Progenitor cell of endocrine pancreas (in vitro differentiated cells): ENCODE data around the gene ZNF157. TPM values are rescaled to one million over a fixed set of nuclear protein-coding genes. Genes with fewer than 3 reads are reported as not detected.

Source experiments
- DNase-seq: peaks from one replicate; pipeline ENCODE4 v3.0.0; 2021; ENCODE audit warnings: low spot score; ENCODE audit not compliant: unreplicated experiment
- H3K27ac Mint-ChIP-seq: 2 replicates; pipeline ENCODE4 v1.8.0; 2021; ENCODE audit warnings: mild to moderate bottlenecking, moderate library complexity, mixed read lengths
- H3K27me3 Mint-ChIP-seq: 2 replicates; pipeline ENCODE4 v1.8.0; 2021; ENCODE audit warnings: mixed read lengths
- H3K36me3 Mint-ChIP-seq: 2 replicates; pipeline ENCODE4 v1.8.0; 2022; ENCODE audit warnings: mixed read lengths; ENCODE audit not compliant: insufficient read depth
- H3K4me1 Mint-ChIP-seq: 2 replicates; pipeline ENCODE4 v1.8.0; 2021; ENCODE audit warnings: low read depth, mixed read lengths
- H3K4me3 Mint-ChIP-seq: 2 replicates; pipeline ENCODE4 v1.8.0; 2021; ENCODE audit warnings: low read depth, mild to moderate bottlenecking, moderate library complexity, mixed read lengths
- H3K9me3 Mint-ChIP-seq: 2 replicates; pipeline ENCODE4 v1.8.0; 2021; ENCODE audit warnings: low read depth, mixed read lengths
- total RNA-seq: library from RNA; stranded (reverse); gene quantifications from 2 replicates; pipeline ENCODE4 v1.2.1, GENCODE V29; 2021
- TF ChIP-seq, protein P1 (sequence below): fragments of 200-600 bp; sonication (generic); IDR thresholded peaks from one replicate; pipeline ENCODE4 v1.5.0; 2021; ENCODE audit warnings: antibody characterized with exemption, mild to moderate bottlenecking; ENCODE audit not compliant: unreplicated experiment

The ZNF157 gene
- total RNA-seq, 1 donor from 2014 or later = 2.0 TPM

DNA sequence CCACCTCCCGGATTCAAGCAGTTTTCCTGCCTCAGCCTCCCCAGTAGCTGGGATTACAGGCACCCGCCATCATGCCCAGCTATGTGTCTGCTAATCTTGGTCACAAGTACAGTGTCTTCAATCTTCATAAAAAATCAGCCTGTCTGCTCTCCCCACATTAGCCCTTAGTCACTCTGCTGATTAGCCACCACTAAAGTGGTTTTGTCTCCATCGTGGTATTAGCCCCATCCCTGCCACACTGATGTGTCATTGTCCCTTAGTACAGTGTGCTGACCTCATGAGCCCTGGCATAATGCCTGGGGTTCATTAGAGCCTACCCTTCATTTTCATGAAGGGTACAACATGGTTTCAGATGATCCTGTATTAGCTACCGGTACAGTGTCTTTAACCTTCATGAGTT lies 49.9 kb downstream of the ZNF157 start:
- H3K4me3 Mint-ChIP-seq = no peak overlapping the region
- TF ChIP-seq, protein P1, sequence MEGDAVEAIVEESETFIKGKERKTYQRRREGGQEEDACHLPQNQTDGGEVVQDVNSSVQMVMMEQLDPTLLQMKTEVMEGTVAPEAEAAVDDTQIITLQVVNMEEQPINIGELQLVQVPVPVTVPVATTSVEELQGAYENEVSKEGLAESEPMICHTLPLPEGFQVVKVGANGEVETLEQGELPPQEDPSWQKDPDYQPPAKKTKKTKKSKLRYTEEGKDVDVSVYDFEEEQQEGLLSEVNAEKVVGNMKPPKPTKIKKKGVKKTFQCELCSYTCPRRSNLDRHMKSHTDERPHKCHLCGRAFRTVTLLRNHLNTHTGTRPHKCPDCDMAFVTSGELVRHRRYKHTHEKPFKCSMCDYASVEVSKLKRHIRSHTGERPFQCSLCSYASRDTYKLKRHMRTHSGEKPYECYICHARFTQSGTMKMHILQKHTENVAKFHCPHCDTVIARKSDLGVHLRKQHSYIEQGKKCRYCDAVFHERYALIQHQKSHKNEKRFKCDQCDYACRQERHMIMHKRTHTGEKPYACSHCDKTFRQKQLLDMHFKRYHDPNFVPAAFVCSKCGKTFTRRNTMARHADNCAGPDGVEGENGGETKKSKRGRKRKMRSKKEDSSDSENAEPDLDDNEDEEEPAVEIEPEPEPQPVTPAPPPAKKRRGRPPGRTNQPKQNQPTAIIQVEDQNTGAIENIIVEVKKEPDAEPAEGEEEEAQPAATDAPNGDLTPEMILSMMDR = no peak
- H3K4me1 Mint-ChIP-seq = no peaks in the 10 kb centered on the region
- no peak for DNase-seq
- H3K9me3 Mint-ChIP-seq = peaks cover 32% of the 10 kb centered on the region
- no peaks in the 10 kb centered on the region for H3K27me3 Mint-ChIP-seq
- H3K27ac Mint-ChIP-seq = no peak overlapping the region
- peaks cover 13% of the 10 kb centered on the region for H3K36me3 Mint-ChIP-seq

DNA sequence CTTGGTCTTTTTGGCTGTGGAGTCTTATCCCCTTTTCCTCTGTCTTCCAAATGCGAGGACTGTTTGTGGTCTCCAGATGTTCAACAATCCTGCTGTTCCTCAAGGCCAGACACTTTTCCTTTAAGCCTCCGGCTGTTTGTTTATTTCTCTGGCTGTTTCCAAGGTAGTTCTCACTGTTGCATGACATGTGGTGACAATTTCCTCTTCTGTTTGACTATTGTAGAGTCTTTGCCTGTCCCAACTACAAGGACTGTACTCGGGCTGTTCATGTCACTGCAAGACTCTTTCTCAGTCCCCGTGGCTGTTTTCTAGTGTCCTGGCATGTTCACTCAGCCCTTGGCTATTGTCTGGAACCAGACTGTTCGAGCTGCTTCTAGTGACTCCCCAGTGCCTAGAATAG lies 50.6 kb downstream of the ZNF157 start:
- Mint-ChIP-seq H3K27me3 (no peaks in the 10 kb centered on the region), H3K9me3 (peaks cover 33% of the 10 kb centered on the region), H3K4me1 (no peaks in the 10 kb centered on the region), H3K36me3 (peaks cover 10% of the 10 kb centered on the region), H3K27ac (no peak overlapping the region), H3K4me3 (no peak overlapping the region)
- no peak for DNase-seq
- TF ChIP-seq, protein P1 = no peak

DNA sequence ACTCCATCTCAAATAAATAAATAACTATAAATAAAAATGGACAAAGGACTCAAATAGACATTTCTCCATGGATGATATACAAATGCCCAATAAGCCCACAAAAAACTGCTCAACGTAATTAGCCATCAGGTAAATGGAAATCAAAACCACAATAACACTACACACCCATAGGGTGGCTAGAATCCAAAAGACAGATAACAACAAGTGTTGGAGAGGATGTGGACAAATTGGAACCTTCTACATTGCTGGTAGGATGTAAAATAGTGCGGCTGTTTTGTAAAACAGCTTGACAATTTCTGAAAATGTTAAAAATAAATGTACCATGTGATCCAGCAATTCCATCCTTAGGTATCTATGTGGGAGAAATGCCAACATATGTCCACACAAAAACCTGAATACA lies 52.1 kb downstream of the ZNF157 start:
- Mint-ChIP-seq H3K9me3 (peaks cover 30% of the 10 kb centered on the region), H3K27me3 (no peaks in the 10 kb centered on the region), H3K36me3 (peaks cover 7% of the 10 kb centered on the region), H3K4me3 (no peak overlapping the region), H3K27ac (no peak overlapping the region), H3K4me1 (no peaks in the 10 kb centered on the region)
- no peak for DNase-seq
- TF ChIP-seq, protein P1 = no peak

DNA sequence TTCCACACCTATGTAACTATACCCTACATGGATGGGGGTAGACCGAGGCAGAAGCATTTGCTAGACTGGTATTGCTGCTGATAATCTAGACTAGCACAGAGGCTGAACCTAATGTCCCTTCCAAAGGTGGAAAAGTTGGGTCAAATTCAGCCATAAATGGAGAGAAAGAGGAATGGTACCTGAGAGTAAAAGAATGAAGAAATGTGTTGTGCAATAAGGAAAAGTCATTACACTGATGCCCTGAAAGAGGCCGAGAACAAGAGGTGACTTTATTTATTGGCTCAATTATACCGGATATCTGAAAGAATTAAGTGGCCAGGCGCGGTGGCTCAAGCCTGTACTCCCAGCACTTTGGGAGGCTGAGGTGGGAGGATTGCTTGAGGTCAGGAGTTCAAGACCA lies 60.5 kb downstream of the ZNF157 start:
- Mint-ChIP-seq H3K27ac (no peak overlapping the region), H3K4me1 (no peaks in the 10 kb centered on the region), H3K9me3 (peaks cover 15% of the 10 kb centered on the region), H3K27me3 (no peaks in the 10 kb centered on the region), H3K36me3 (no peaks in the 10 kb centered on the region), H3K4me3 (no peak overlapping the region)
- TF ChIP-seq, protein P1 = no peak
- DNase-seq = no peak

DNA sequence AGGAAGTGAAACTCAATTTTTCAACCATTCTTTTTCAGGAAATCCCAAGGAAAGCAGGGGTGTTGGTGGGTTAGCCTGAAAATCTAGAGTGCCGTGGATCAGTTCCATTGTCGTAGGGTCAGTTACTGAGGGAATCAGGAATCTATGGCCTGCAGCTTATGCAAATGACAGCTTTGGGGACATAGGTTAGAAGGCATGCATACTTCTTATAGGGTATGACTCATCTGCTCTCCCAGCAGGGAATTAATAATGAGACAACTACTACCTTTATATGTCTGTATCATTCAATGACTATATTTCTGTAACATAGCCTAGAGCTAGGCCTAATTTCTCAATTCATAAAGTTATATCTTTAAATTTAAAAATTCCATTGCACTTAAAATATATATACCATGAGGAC lies 76.1 kb downstream of the ZNF157 start:
- no peaks in the 10 kb centered on the region for H3K4me1 Mint-ChIP-seq
- H3K27me3 Mint-ChIP-seq = no peaks in the 10 kb centered on the region
- H3K36me3 Mint-ChIP-seq = peaks cover 43% of the 10 kb centered on the region
- H3K4me3 Mint-ChIP-seq = no peak overlapping the region
- no peak for DNase-seq
- peaks cover 68% of the 10 kb centered on the region for H3K9me3 Mint-ChIP-seq
- TF ChIP-seq, protein P1 = no peak
- no peak overlapping the region for H3K27ac Mint-ChIP-seq
